Measurements from ENCODE around the gene SLCO3A1. TPM values are rescaled to one million over a fixed set of nuclear protein-coding genes. Genes with fewer than 3 reads are reported as not detected.

Gene SLCO3A1
- total RNA-seq, 1 experiment from 2014 or later = 10.1 TPM

GRCh38 chr15:92142242-92143232 lies 289.0 kb downstream of the SLCO3A1 start:
- BruUV-seq (replicated peaks) = no TSS peak

DNA sequence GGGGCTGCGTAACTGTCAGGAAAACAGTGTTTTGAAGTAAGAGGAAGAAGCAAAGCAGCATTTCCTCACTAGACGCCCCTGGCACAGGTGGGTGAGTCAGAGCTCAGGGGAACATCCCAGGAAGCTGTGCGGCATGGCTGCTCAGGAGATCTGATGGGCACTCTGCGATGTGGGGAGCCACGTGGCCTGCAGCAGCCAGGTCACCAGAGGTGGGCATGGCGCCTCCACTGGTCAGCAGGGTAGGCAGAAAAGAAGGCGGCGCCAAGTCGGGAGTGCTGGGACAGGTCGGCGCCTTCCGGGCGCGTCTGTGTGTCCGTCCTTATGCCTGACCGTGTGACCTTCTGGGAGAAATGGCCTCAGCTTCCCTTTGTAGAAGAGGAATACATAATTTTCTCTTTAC lies 290.3 kb downstream of the SLCO3A1 start:
- no peak for DNase-seq (ENCODE audit: unreplicated experiment)
- peaks cover 6% of the 10 kb centered on the region for H3K4me1 Mint-ChIP-seq (ENCODE audit: insufficient read depth, unreplicated experiment)
- no peaks in the 10 kb centered on the region for H3K36me3 Mint-ChIP-seq (ENCODE audit: insufficient read depth, unreplicated experiment)
- intact Hi-C loops (cut with micrococcal nuclease) = no loop called here
- no peak overlapping the region for H3K27ac Mint-ChIP-seq (ENCODE audit: low read depth, unreplicated experiment)
- H3K4me3 Mint-ChIP-seq (ENCODE audit: unreplicated experiment) = no peak overlapping the region
- no TSS peak for BruUV-seq (replicated peaks)
- H3K27me3 Mint-ChIP-seq (ENCODE audit: insufficient read depth, unreplicated experiment) = no peaks in the 10 kb centered on the region
- ChIA-PET CTCF (no interaction called here), POLR2A (interaction anchor here (1.1 kb wide), 1 partner anchor 21 kb away, joined by 3 read pairs; no protein-coding TSS in a partner anchor)
- no peaks in the 10 kb centered on the region for H3K9me3 Mint-ChIP-seq (ENCODE audit: unreplicated experiment)
- TF ChIP-seq, protein P1, sequence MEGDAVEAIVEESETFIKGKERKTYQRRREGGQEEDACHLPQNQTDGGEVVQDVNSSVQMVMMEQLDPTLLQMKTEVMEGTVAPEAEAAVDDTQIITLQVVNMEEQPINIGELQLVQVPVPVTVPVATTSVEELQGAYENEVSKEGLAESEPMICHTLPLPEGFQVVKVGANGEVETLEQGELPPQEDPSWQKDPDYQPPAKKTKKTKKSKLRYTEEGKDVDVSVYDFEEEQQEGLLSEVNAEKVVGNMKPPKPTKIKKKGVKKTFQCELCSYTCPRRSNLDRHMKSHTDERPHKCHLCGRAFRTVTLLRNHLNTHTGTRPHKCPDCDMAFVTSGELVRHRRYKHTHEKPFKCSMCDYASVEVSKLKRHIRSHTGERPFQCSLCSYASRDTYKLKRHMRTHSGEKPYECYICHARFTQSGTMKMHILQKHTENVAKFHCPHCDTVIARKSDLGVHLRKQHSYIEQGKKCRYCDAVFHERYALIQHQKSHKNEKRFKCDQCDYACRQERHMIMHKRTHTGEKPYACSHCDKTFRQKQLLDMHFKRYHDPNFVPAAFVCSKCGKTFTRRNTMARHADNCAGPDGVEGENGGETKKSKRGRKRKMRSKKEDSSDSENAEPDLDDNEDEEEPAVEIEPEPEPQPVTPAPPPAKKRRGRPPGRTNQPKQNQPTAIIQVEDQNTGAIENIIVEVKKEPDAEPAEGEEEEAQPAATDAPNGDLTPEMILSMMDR (IDR thresholded peaks at IDR 0.05; ENCODE audit: unreplicated experiment) = no peak

More at GRCh38 chr15:92142242-92143232, 289.0 kb downstream of the SLCO3A1 start:
- ChIA-PET POLR2A (no interaction called here), CTCF (interaction anchor here (1.0 kb wide), 1 partner anchor 44 kb away, joined by 3 read pairs; no protein-coding TSS in a partner anchor)
- Mint-ChIP-seq H3K4me1 (ENCODE audit: insufficient read depth, unreplicated experiment) (peaks cover 6% of the 10 kb centered on the region), H3K9me3 (ENCODE audit: unreplicated experiment) (no peaks in the 10 kb centered on the region), H3K27ac (ENCODE audit: low read depth, unreplicated experiment) (no peak overlapping the region), H3K27me3 (ENCODE audit: insufficient read depth, unreplicated experiment) (no peaks in the 10 kb centered on the region), H3K36me3 (ENCODE audit: insufficient read depth, unreplicated experiment) (no peaks in the 10 kb centered on the region), H3K4me3 (ENCODE audit: unreplicated experiment) (no peak overlapping the region)
- intact Hi-C loops (cut with micrococcal nuclease) = no loop called here
- TF ChIP-seq, protein P1 (IDR thresholded peaks at IDR 0.05; ENCODE audit: unreplicated experiment) = no peak
- DNase-seq (ENCODE audit: unreplicated experiment) = no peak

DNA sequence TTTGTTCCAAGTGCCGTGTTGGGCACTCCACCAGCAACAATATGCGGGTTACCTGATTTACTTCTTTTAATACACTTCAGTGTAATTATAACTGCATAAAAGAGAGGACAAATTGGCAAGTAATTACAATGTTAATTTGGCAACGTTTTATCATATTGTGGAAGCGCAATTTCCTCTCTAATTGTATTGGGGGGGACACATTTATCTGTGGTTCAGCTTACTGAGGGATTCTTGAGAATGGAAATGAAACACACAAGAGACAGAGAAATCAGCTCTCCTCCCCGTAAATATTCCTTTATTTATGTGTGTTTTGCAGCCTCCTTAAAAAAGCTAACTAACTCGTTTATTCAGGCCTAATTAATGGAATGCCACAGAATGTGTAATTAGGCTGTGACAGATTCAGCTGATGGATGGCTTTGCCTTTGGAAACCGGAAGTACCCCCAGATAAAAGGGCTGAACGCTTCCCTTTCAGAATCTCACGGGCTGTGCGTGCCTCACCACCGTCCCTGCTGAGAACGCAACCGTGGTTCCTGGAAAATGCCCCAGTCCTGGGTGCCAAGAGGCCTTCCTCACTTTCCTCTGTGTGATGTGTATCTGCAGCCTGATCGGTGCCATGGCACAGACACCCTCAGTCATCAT lies 293.1 kb downstream of the SLCO3A1 start:
- BruUV-seq (replicated peaks) = no TSS peak
- intact Hi-C loops (cut with micrococcal nuclease) = no loop called here
- DNase-seq (ENCODE audit: unreplicated experiment) = no peak
- ChIA-PET CTCF (no interaction called here), POLR2A (no interaction called here)
- no peaks in the 10 kb centered on the region for H3K27me3 Mint-ChIP-seq (ENCODE audit: insufficient read depth, unreplicated experiment)
- no peak overlapping the region for H3K4me3 Mint-ChIP-seq (ENCODE audit: unreplicated experiment)
- H3K36me3 Mint-ChIP-seq (ENCODE audit: insufficient read depth, unreplicated experiment) = peaks cover 5% of the 10 kb centered on the region
- H3K4me1 Mint-ChIP-seq (ENCODE audit: insufficient read depth, unreplicated experiment) = no peaks in the 10 kb centered on the region
- TF ChIP-seq, protein P1 (IDR thresholded peaks at IDR 0.05; ENCODE audit: unreplicated experiment) = no peak
- no peak overlapping the region for H3K27ac Mint-ChIP-seq (ENCODE audit: low read depth, unreplicated experiment)
- no peaks in the 10 kb centered on the region for H3K9me3 Mint-ChIP-seq (ENCODE audit: unreplicated experiment)

- TF ChIP-seq, protein P1 (IDR thresholded peaks at IDR 0.05; ENCODE audit: unreplicated experiment) = no peak
- H3K36me3 Mint-ChIP-seq (ENCODE audit: insufficient read depth, unreplicated experiment) = peaks cover 5% of the 10 kb centered on the region
- BruUV-seq (replicated peaks) = no TSS peak
- no peaks in the 10 kb centered on the region for H3K9me3 Mint-ChIP-seq (ENCODE audit: unreplicated experiment)
- H3K4me1 Mint-ChIP-seq (ENCODE audit: insufficient read depth, unreplicated experiment) = no peaks in the 10 kb centered on the region
- H3K27ac Mint-ChIP-seq (ENCODE audit: low read depth, unreplicated experiment) = no peak overlapping the region
- ChIA-PET POLR2A (no interaction called here), CTCF (interaction anchor here (0.6 kb wide), 1 partner anchor 1191 kb away, joined by 3 read pairs; no protein-coding TSS in a partner anchor)
- H3K27me3 Mint-ChIP-seq (ENCODE audit: insufficient read depth, unreplicated experiment) = no peaks in the 10 kb centered on the region
- H3K4me3 Mint-ChIP-seq (ENCODE audit: unreplicated experiment) = no peak overlapping the region
- DNase-seq (ENCODE audit: unreplicated experiment) = no peak
- intact Hi-C loops (cut with micrococcal nuclease) = no loop called here
Observed at GRCh38 chr15:92149029-92149428, 295.5 kb downstream of the SLCO3A1 start.
